GM12878 (cell line): ENCODE data around the gene MTRF1L. TPM values are rescaled to one million over a fixed set of nuclear protein-coding genes. Genes with fewer than 3 reads are reported as not detected.

Experiments
- ASH2L ChIP-seq: fragments of 300-600, 200-600 bp; sonication (generic); IDR thresholded peaks from 2 replicates; pipeline ENCODE4 v1.6.1; 2017; ENCODE audit warnings: low read depth, mild to moderate bottlenecking, borderline replicate concordance
- ATF3 ChIP-seq: IDR thresholded peaks from 2 replicates; pipeline ENCODE4 v1.6.1; 2011; ENCODE audit warnings: low read depth, mild to moderate bottlenecking, low read length, moderate library complexity, borderline replicate concordance; ENCODE audit errors: extremely low read depth
- BMI1 ChIP-seq: fragments of 450-650 bp; IDR thresholded peaks from 2 replicates; pipeline ENCODE4 v1.6.1; 2016; ENCODE audit warnings: mild to moderate bottlenecking, moderate library complexity, borderline replicate concordance
- CBFB ChIP-seq: IDR thresholded peaks from 2 replicates; pipeline ENCODE4 v1.6.1; 2016; ENCODE audit warnings: antibody characterized with exemption, low read depth
- CUX1 ChIP-seq: IDR thresholded peaks from 2 replicates; pipeline ENCODE4 v1.6.1; 2012; ENCODE audit warnings: improper control_type of control experiment, low read depth, low read length; ENCODE audit not compliant: insufficient replicate concordance
- KAT2A ChIP-seq: conservative IDR thresholded peaks from 2 replicates; pipeline ENCODE4 v1.6.1; 2011; ENCODE audit warnings: low read depth, low read length; ENCODE audit not compliant: control insufficient read depth
- MEF2A ChIP-seq: IDR thresholded peaks from 2 replicates; pipeline ENCODE4 v1.6.1; 2011; ENCODE audit warnings: low read depth, mild to moderate bottlenecking, low read length, moderate library complexity; ENCODE audit not compliant: insufficient read depth
- MTA2 ChIP-seq: fragments of 450-650 bp; IDR thresholded peaks from 2 replicates; pipeline ENCODE4 v1.6.1; 2016; ENCODE audit warnings: low read depth, mild to moderate bottlenecking, moderate library complexity
- MTA3 ChIP-seq: IDR thresholded peaks from 2 replicates; pipeline ENCODE4 v1.6.1; 2012; ENCODE audit warnings: low read length, inconsistent platforms, borderline replicate concordance
- PRDM15 ChIP-seq: fragments of 450-650 bp; formaldehyde crosslinking; IDR thresholded peaks from 2 replicates; pipeline ENCODE4 v1.4.0; 2020; ENCODE audit warnings: mild to moderate bottlenecking, moderate library complexity
- REST ChIP-seq: IDR thresholded peaks from 2 replicates; pipeline ENCODE4 v1.6.1; 2012; ENCODE audit warnings: mild to moderate bottlenecking, low read depth, low read length
- SIN3A ChIP-seq: IDR thresholded peaks from 2 replicates; pipeline ENCODE4 v1.6.1; 2012; ENCODE audit warnings: low read depth, low read length, improper control_type of control experiment
- SIX5 ChIP-seq: IDR thresholded peaks from 2 replicates; pipeline ENCODE4 v1.6.1; 2011; ENCODE audit warnings: mild to moderate bottlenecking, low read depth, low read length, moderate library complexity; ENCODE audit not compliant: severe bottlenecking
- SMAD1 ChIP-seq: fragments of 450-650 bp; IDR thresholded peaks from 2 replicates; pipeline ENCODE4 v1.6.1; 2018; ENCODE audit warnings: mild to moderate bottlenecking, low read depth; ENCODE audit not compliant: partially characterized antibody
- SMARCA5 ChIP-seq: fragments of 450-650 bp; IDR thresholded peaks from 2 replicates; pipeline ENCODE4 v1.6.1; 2017; ENCODE audit warnings: mild to moderate bottlenecking
- SMC3 ChIP-seq: IDR thresholded peaks from 2 replicates; pipeline ENCODE4 v1.6.1; 2011; ENCODE audit warnings: low read length, improper control_type of control experiment, borderline replicate concordance
- SREBF2 ChIP-seq: IDR thresholded peaks from 2 replicates; pipeline ENCODE4 v1.6.1; 2012; ENCODE audit warnings: mild to moderate bottlenecking, low read length
- TARDBP ChIP-seq: IDR thresholded peaks from 2 replicates; pipeline ENCODE4 v1.6.1; 2016; ENCODE audit warnings: borderline replicate concordance
- ZSCAN29 ChIP-seq: fragments of 450-650 bp; IDR thresholded peaks from 2 replicates; pipeline ENCODE4 v1.6.1; 2017; ENCODE audit warnings: mild to moderate bottlenecking, moderate library complexity
- polyA plus RNA-seq, 11 experiments: library from polyadenylated mRNA; depleted of rRNA in 4 of 11; unstranded in 6 of 11; stranded (reverse) in 5 of 11; fragments of >200 nt; fragmentation: Nextera tagmentation in 4 of 11; fragmentation: Illumina TruSeq in 1 of 11; extraction: Ambion mirVana in 4 of 11; extraction: Trizol in 1 of 11; gene quantifications; 1 replicate in 1 of 11; 2 replicates in 10 of 11; pipeline versions ENCODE4 v1.2.1 to v1.2.3, GENCODE V29; 2011 to 2016; ENCODE audit warnings: inconsistent platforms in 2 of 11, missing spikeins in 2 of 11, low read depth in 1 of 11
- total RNA-seq, 4 experiments: library from RNA; depleted of rRNA in 3 of 4; stranded (reverse); fragments of >200 nt in 3 of 4; fragmentation: Illumina TruSeq in 1 of 4; extraction: Trizol in 1 of 4; gene quantifications; 2 replicates each; pipeline versions ENCODE4 v1.2.1 to v1.2.3, GENCODE V29; 2013 to 2021

Gene MTRF1L
- total and polyA plus RNA-seq, 10 of the 15 experiments (the other 5 are each of a cell fraction or from before 2014, with no cell fraction given): 5.1 to 21.6 (median 16.1) TPM

GRCh38 chr6:152984513-152984872 is 18.0 kb downstream of the MTRF1L start (continued):
- TF ChIP-seq CUX1 (peak; percentile 19), SMC3 (no peak), SMARCA5 (no peak), MEF2A (0 out of 2 replicates have a peak, but pooled peaks have one; percentile 5), SREBF2 (no peak), SIX5 (no peak), ATF3 (no peak), SMAD1 (no peak), SIN3A (no peak), ZSCAN29 (no peak), TARDBP (no peak), ASH2L (no peak), REST (no peak), MTA3 (0 out of 2 replicates have a peak, but pooled peaks have one; percentile 30), MTA2 (peak; percentile 66; the same call in 1 of the 2 replicates), CBFB (no peak), PRDM15 (CRISPR knock-in tag) (no peak), KAT2A (no peak), BMI1 (peak; percentile 38; the same call in 1 of the 2 replicates)
